Stimulated activated naive B cell treated with anti-CD40 and anti-IgM and Interleukin-4, amounts not matched to agents 10 μg/mL and 1 μg/mL and 100 μg/mL, for 72 hours (primary cell): ENCODE measurements around the gene STK4.

Source experiments
- ATAC-seq, 2 donors: fragments of 150-1000 bp; cut with Tn5 transposase; replicated peaks; 2 replicates each; pipeline ENCODE4 v1.10.0; 2021; ENCODE audit warnings: moderate library complexity in 1 of 2
- DNase-seq: peaks from one replicate; pipeline ENCODE4 v3.0.0; 2021
- H3K27ac Mint-ChIP-seq: one replicate; pipeline ENCODE4 v1.8.0; 2022; ENCODE audit warnings: mild to moderate bottlenecking, mixed read lengths
- H3K27me3 Mint-ChIP-seq, 2 donors: one replicate each; pipeline ENCODE4 v1.8.0; 2022; ENCODE audit warnings: mixed read lengths in 2 of 2
- H3K36me3 Mint-ChIP-seq, 2 donors: one replicate each; pipeline ENCODE4 v1.8.0; 2022; ENCODE audit warnings: mixed read lengths in 2 of 2, mild to moderate bottlenecking in 1 of 2
- H3K4me1 Mint-ChIP-seq, 2 donors: one replicate each; pipeline ENCODE4 v1.8.0; 2022; ENCODE audit warnings: mixed read lengths in 2 of 2, mild to moderate bottlenecking in 1 of 2
- H3K4me3 Mint-ChIP-seq, 2 donors: one replicate each; pipeline ENCODE4 v1.8.0; 2022; ENCODE audit warnings: mild to moderate bottlenecking in 2 of 2, mixed read lengths in 2 of 2, moderate library complexity in 1 of 2
- H3K9me3 Mint-ChIP-seq, 2 donors: one replicate each; pipeline ENCODE4 v1.8.0; 2022; ENCODE audit warnings: mixed read lengths in 2 of 2, mild to moderate bottlenecking in 1 of 2

STK4 gene

GRCh38 chr20:45036044-45036755 is 69.9 kb downstream of the STK4 start:
- no peak for ATAC-seq
- H3K4me1 Mint-ChIP-seq: peaks cover 29 to 65% of the 10 kb centered on the region in 2 donors
- H3K27ac Mint-ChIP-seq: peak overlapping the region; percentile 26
- no peaks in the 10 kb centered on the region for H3K27me3 Mint-ChIP-seq
- no peaks in the 10 kb centered on the region for H3K9me3 Mint-ChIP-seq
- no peak for DNase-seq
- peaks cover 33 to 55% of the 10 kb centered on the region in 2 donors for H3K36me3 Mint-ChIP-seq
- no peak overlapping the region for H3K4me3 Mint-ChIP-seq

GRCh38 chr20:45037050-45037449 is 70.7 kb downstream of the STK4 start:
- Mint-ChIP-seq H3K27me3 (no peaks in the 10 kb centered on the region), H3K9me3 (no peaks in the 10 kb centered on the region), H3K27ac (peak overlapping the region; percentile 15), H3K4me1 (peaks cover 29 to 63% of the 10 kb centered on the region in 2 donors), H3K4me3 (no peak overlapping the region), H3K36me3 (peaks cover 36 to 52% of the 10 kb centered on the region in 2 donors)
- no peak for DNase-seq
- no peak for ATAC-seq

GRCh38 chr20:45037635-45038034 is 71.3 kb downstream of the STK4 start:
- Mint-ChIP-seq H3K27me3 (no peaks in the 10 kb centered on the region), H3K36me3 (peaks cover 37 to 53% of the 10 kb centered on the region in 2 donors), H3K9me3 (no peaks in the 10 kb centered on the region), H3K27ac (no peak overlapping the region), H3K4me3 (no peak overlapping the region), H3K4me1 (peaks cover 28 to 62% of the 10 kb centered on the region in 2 donors)
- ATAC-seq (no peak), DNase-seq (no peak)

- ATAC-seq: no peak
- DNase-seq: no peak
- Mint-ChIP-seq H3K9me3 (no peaks in the 10 kb centered on the region), H3K27me3 (no peaks in the 10 kb centered on the region), H3K36me3 (peaks cover 39 to 54% of the 10 kb centered on the region in 2 donors), H3K4me3 (no peak overlapping the region), H3K27ac (peak overlapping the region; percentile 70), H3K4me1 (peaks cover 27 to 64% of the 10 kb centered on the region in 2 donors)
These were observed 72.6 kb downstream of the STK4 start for GRCh38 chr20:45038745-45039474.

- peaks cover 30 to 64% of the 10 kb centered on the region in 2 donors for H3K4me1 Mint-ChIP-seq
- no peaks in the 10 kb centered on the region for H3K9me3 Mint-ChIP-seq
- DNase-seq (no peak), ATAC-seq (no peak)
- H3K27ac Mint-ChIP-seq: peak overlapping the region; percentile 25
- no peaks in the 10 kb centered on the region for H3K27me3 Mint-ChIP-seq
- peaks cover 43 to 58% of the 10 kb centered on the region in 2 donors for H3K36me3 Mint-ChIP-seq
- no peak overlapping the region for H3K4me3 Mint-ChIP-seq
These were observed 73.1 kb downstream of the STK4 start for GRCh38 chr20:45039475-45039820.

- Mint-ChIP-seq H3K27me3 (no peaks in the 10 kb centered on the region), H3K27ac (no peak overlapping the region), H3K9me3 (no peaks in the 10 kb centered on the region), H3K4me3 (no peak overlapping the region), H3K36me3 (peaks cover 38 to 45% of the 10 kb centered on the region in 2 donors), H3K4me1 (peaks cover 24 to 68% of the 10 kb centered on the region in 2 donors)
- ATAC-seq: no peak
- no peak for DNase-seq
These were observed 75.4 kb downstream of the STK4 start for GRCh38 chr20:45041464-45042337.

GRCh38 chr20:45042978-45043377 is 76.7 kb downstream of the STK4 start:
- no peaks in the 10 kb centered on the region for H3K27me3 Mint-ChIP-seq
- DNase-seq: no peak
- no peaks in the 10 kb centered on the region for H3K9me3 Mint-ChIP-seq
- H3K36me3 Mint-ChIP-seq: peaks cover 41 to 51% of the 10 kb centered on the region in 2 donors
- no peak for ATAC-seq
- H3K27ac Mint-ChIP-seq: no peak overlapping the region
- peaks cover 23 to 64% of the 10 kb centered on the region in 2 donors for H3K4me1 Mint-ChIP-seq
- H3K4me3 Mint-ChIP-seq: no peak overlapping the region

GRCh38 chr20:45044084-45044573 is 77.8 kb downstream of the STK4 start:
- Mint-ChIP-seq H3K27ac (peak overlapping the region; percentile 11), H3K36me3 (peaks cover 47 to 57% of the 10 kb centered on the region in 2 donors), H3K27me3 (no peaks in the 10 kb centered on the region), H3K4me3 (no peak overlapping the region), H3K9me3 (no peaks in the 10 kb centered on the region), H3K4me1 (peaks cover 23 to 69% of the 10 kb centered on the region in 2 donors)
- DNase-seq: no peak
- peak; percentile 71 to 81 for ATAC-seq

- H3K27ac Mint-ChIP-seq: no peak overlapping the region
- peaks cover 48 to 56% of the 10 kb centered on the region in 2 donors for H3K36me3 Mint-ChIP-seq
- ATAC-seq: no peak
- no peak overlapping the region for H3K4me3 Mint-ChIP-seq
- DNase-seq: no peak
- peaks cover 23 to 72% of the 10 kb centered on the region in 2 donors for H3K4me1 Mint-ChIP-seq
- H3K27me3 Mint-ChIP-seq: no peaks in the 10 kb centered on the region
- H3K9me3 Mint-ChIP-seq: no peaks in the 10 kb centered on the region
These were observed 78.3 kb downstream of the STK4 start for GRCh38 chr20:45044601-45045000.

- peaks cover 44 to 55% of the 10 kb centered on the region in 2 donors for H3K36me3 Mint-ChIP-seq
These were observed 81.3 kb downstream of the STK4 start for GRCh38 chr20:45047581-45048119.

GRCh38 chr20:45049438-45049837 is 83.1 kb downstream of the STK4 start:
- Mint-ChIP-seq H3K36me3 (peaks cover 35 to 52% of the 10 kb centered on the region in 2 donors), H3K27me3 (no peaks in the 10 kb centered on the region), H3K9me3 (no peaks in the 10 kb centered on the region), H3K4me3 (peak overlapping the region; percentile 21 to 28), H3K4me1 (peaks cover 31 to 73% of the 10 kb centered on the region in 2 donors), H3K27ac (peak overlapping the region; percentile 65)
- ATAC-seq (no peak), DNase-seq (no peak)

More at GRCh38 chr20:45047581-45048119, 81.3 kb downstream of the STK4 start:
- no peak for DNase-seq
- H3K27me3 Mint-ChIP-seq: no peaks in the 10 kb centered on the region
- no peaks in the 10 kb centered on the region for H3K9me3 Mint-ChIP-seq
- no peak for ATAC-seq
- no peak overlapping the region for H3K4me3 Mint-ChIP-seq
- no peak overlapping the region for H3K27ac Mint-ChIP-seq
- H3K4me1 Mint-ChIP-seq: peaks cover 33 to 77% of the 10 kb centered on the region in 2 donors

GRCh38 chr20:45049904-45050471 is 83.7 kb downstream of the STK4 start:
- peak; percentile 25 to 41 for ATAC-seq
- DNase-seq: no peak
- H3K27me3 Mint-ChIP-seq: no peaks in the 10 kb centered on the region
- H3K27ac Mint-ChIP-seq: peak overlapping the region; percentile 63
- peak overlapping the region; percentile 21 to 28 for H3K4me3 Mint-ChIP-seq
- no peaks in the 10 kb centered on the region for H3K9me3 Mint-ChIP-seq
- peaks cover 31 to 76% of the 10 kb centered on the region in 2 donors for H3K4me1 Mint-ChIP-seq
- H3K36me3 Mint-ChIP-seq: peaks cover 37 to 55% of the 10 kb centered on the region in 2 donors

GRCh38 chr20:45051204-45052060 is 85.1 kb downstream of the STK4 start:
- peak overlapping the region; percentile 91 for H3K27ac Mint-ChIP-seq
- H3K27me3 Mint-ChIP-seq: no peaks in the 10 kb centered on the region
- peaks cover 45 to 67% of the 10 kb centered on the region in 2 donors for H3K36me3 Mint-ChIP-seq
- DNase-seq (no peak), ATAC-seq (peak; percentile 83 to 85)
- H3K4me3 Mint-ChIP-seq: peak overlapping the region; percentile 54 to 71
- peaks cover 35 to 77% of the 10 kb centered on the region in 2 donors for H3K4me1 Mint-ChIP-seq
- H3K9me3 Mint-ChIP-seq: no peaks in the 10 kb centered on the region
